ENCODE measurements around the gene SEMA4A. TPM values are rescaled to one million over a fixed set of nuclear protein-coding genes. Genes with fewer than 3 reads are reported as not detected.
A peak's percentile ranks its signal among the peaks of the same experiment; 100 is the strongest.

The SEMA4A gene
- total and polyA plus RNA-seq, 3 donors from 2014 or later, result 4.8 to 8.0 (median 7.7) TPM

GRCh38 chr1:156204686-156205085 is 51.3 kb downstream of the SEMA4A start:
- WGBS, 2 donors, result 95 to 98% methylated on average over 3 of the region's 3 CpGs
- Histone ChIP-seq H3K9me3 (no peaks in the 10 kb centered on the region), H3K4me3 (no peak overlapping the region), H3K36me3 (ENCODE audit: low read depth, missing control alignments) (no peaks in the 10 kb centered on the region), H3K4me1 (no peaks in the 10 kb centered on the region), H3K27ac (no peak overlapping the region), H3K27me3 (no peaks in the 10 kb centered on the region)
- no peak for DNase-seq
- intact Hi-C loops (cut with DNase I; ENCODE audit: low total_unique reads), result no loop called here
- TF ChIP-seq CTCF (IDR thresholded peaks at IDR 0.05) (no peak), POLR2A (IDR thresholded peaks at IDR 0.05) (no peak)

- TF ChIP-seq POLR2A (IDR thresholded peaks at IDR 0.05) (no peak), CTCF (IDR thresholded peaks at IDR 0.05) (no peak)
- peaks cover 15% of the 10 kb centered on the region for H3K4me1 ChIP-seq
- H3K36me3 ChIP-seq (ENCODE audit: low read depth, missing control alignments), result no peaks in the 10 kb centered on the region
- no peaks in the 10 kb centered on the region for H3K9me3 ChIP-seq
- H3K27ac ChIP-seq, result no peak overlapping the region
- DNase-seq, result no peak
- H3K4me3 ChIP-seq, result no peak overlapping the region
- 88 to 94% methylated on average over 2 to 3 of the region's 3 CpGs for WGBS, 2 donors
- H3K27me3 ChIP-seq, result no peaks in the 10 kb centered on the region
- intact Hi-C loops (cut with DNase I; ENCODE audit: low total_unique reads), result no loop called here
Observed at GRCh38 chr1:156211243-156211642, 57.9 kb downstream of the SEMA4A start.

- no peak for TF ChIP-seq CTCF (IDR thresholded peaks at IDR 0.05)
- WGBS, 2 donors, result 56 to 65% methylated on average over 9 of the region's 9 CpGs
- Histone ChIP-seq H3K9me3 (no peaks in the 10 kb centered on the region), H3K27ac (peak overlapping the region; percentile 94 to 95), H3K4me1 (peaks cover 15% of the 10 kb centered on the region), H3K4me3 (peak overlapping the region in 1 of 2 donors; percentile 70), H3K27me3 (no peaks in the 10 kb centered on the region), H3K36me3 (ENCODE audit: low read depth, missing control alignments) (no peaks in the 10 kb centered on the region)
- intact Hi-C loops (cut with DNase I; ENCODE audit: low total_unique reads), result no loop called here
- no peak for DNase-seq
Observed at GRCh38 chr1:156212130-156212529, 58.7 kb downstream of the SEMA4A start.

- 0% methylated on average over 57 to 61 of the region's 61 CpGs for WGBS, 2 donors
- H3K9me3 ChIP-seq, result no peaks in the 10 kb centered on the region
- no peaks in the 10 kb centered on the region for H3K27me3 ChIP-seq
- no peaks in the 10 kb centered on the region for H3K36me3 ChIP-seq (ENCODE audit: low read depth, missing control alignments)
- intact Hi-C loops (cut with DNase I; ENCODE audit: low total_unique reads), result no loop called here
- peak within 1 kb of the TSS; percentile 94 to 95 for H3K27ac ChIP-seq
- TF ChIP-seq POLR2A (IDR thresholded peaks at IDR 0.05), result peak; percentile 18
- no peak for TF ChIP-seq CTCF (IDR thresholded peaks at IDR 0.05)
- H3K4me1 ChIP-seq, result peaks cover 15% of the 10 kb centered on the region
- peak; percentile 98 for DNase-seq
- peak within 1 kb of the TSS; percentile 70 to 78 for H3K4me3 ChIP-seq
Observed at GRCh38 chr1:156212833-156213643, 59.7 kb downstream of the SEMA4A start, which contains the start of gene PMF1. TSS of gene PMF1 (plus strand) at chr1:156213007. CDS start at chr1:156213016, 9 bp downstream.

DNA sequence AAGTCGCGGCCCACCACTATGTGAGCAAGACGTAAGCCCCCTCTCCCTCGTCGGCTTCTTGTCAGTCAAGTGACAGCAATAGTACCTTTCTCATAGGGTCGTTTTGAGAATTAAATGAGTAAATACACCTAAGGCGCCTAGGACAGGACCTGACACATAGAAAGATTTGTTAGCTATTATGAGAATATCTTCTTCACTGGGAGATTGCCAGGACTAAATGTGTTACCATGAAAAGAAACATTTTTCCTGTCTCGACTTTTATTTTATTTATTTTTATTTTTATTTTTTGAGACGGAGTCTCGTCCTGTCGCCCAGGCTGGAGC is 60.2 kb downstream of the SEMA4A start:
- Histone ChIP-seq H3K9me3 (no peaks in the 10 kb centered on the region), H3K27ac (peak overlapping the region; percentile 94 to 95), H3K27me3 (no peaks in the 10 kb centered on the region), H3K36me3 (ENCODE audit: low read depth, missing control alignments) (no peaks in the 10 kb centered on the region), H3K4me1 (peaks cover 15% of the 10 kb centered on the region), H3K4me3 (peak overlapping the region; percentile 70 to 78)
- WGBS, 2 donors, result 4 to 10% methylated on average over 11 of the region's 11 CpGs
- DNase-seq, result no peak
- intact Hi-C loops (cut with DNase I; ENCODE audit: low total_unique reads), result no loop called here
- TF ChIP-seq CTCF (IDR thresholded peaks at IDR 0.05) (no peak), POLR2A (IDR thresholded peaks at IDR 0.05) (no peak)
